PC-3 (cell line): ENCODE data around the gene PCSK9. TPM values are rescaled to one million over a fixed set of nuclear protein-coding genes. Genes with fewer than 3 reads are reported as not detected.

Experiments
- ATAC-seq: fragments of 200-7000 bp; cut with Tn5 transposase; 2 replicates; pipeline ENCODE4 v1.9.1; 2020; ENCODE audit warnings: mild to moderate bottlenecking, moderate library complexity
- BruUV-seq: library from RNA; stranded (reverse); fragments of 400-500 nt; replicated peaks from 2 replicates; lab custom pipeline; 2021; lab: Mats Ljungman, UMichigan
- CTCF ChIA-PET: fragments of 300-600 bp; sonication (Branson Sonifier 250); formaldehyde crosslinking; loops from one replicate; lab custom pipeline; 2022; ENCODE audit warnings: antibody characterized with exemption; lab: Charles Lee
- POLR2A ChIA-PET: fragments of 300-600 bp; sonication (Branson Sonifier 250); formaldehyde crosslinking; loops from one replicate; lab custom pipeline; 2022; ENCODE audit warnings: antibody characterized with exemption; ENCODE audit not compliant: unreplicated experiment; lab: Charles Lee
- DNase-seq: peaks from one replicate; pipeline ENCODE4 v3.0.0-alpha.2; 2015
- H2AFZ ChIP-seq: fragments of 300-600 bp; sonication (generic); 2 replicates; pipeline ENCODE4 v1.6.0; 2016; ENCODE audit warnings: antibody characterized with exemption, low read length
- H3F3A ChIP-seq: fragments of 300-600 bp; sonication (generic); one replicate; pipeline ENCODE4 v1.6.0; 2017; ENCODE audit warnings: antibody characterized with exemption, low read length, control low read depth, mild to moderate bottlenecking; ENCODE audit not compliant: unreplicated experiment
- H3K27ac ChIP-seq: fragments of 300-600 bp; sonication (generic); 2 replicates; pipeline ENCODE4 v1.5.1; 2016; ENCODE audit warnings: mild to moderate bottlenecking, low read length
- H3K27me3 ChIP-seq: fragments of 300-600 bp; sonication (generic); 2 replicates; pipeline ENCODE4 v1.6.1; 2016; ENCODE audit warnings: low read length, mixed read lengths
- H3K36me3 ChIP-seq: fragments of 300-600 bp; sonication (generic); 2 replicates; pipeline ENCODE4 v1.6.1; 2016; ENCODE audit warnings: low read depth, mixed run types, low read length, mixed read lengths
- H3K4me1 ChIP-seq: fragments of 300-600 bp; sonication (generic); 2 replicates; pipeline ENCODE4 v1.5.1; 2016; ENCODE audit warnings: low read length; ENCODE audit not compliant: insufficient read depth
- H3K4me2 ChIP-seq: fragments of 300-600 bp; sonication (generic); 2 replicates; pipeline ENCODE4 v1.6.0; 2016; ENCODE audit warnings: low read length
- H3K4me3 ChIP-seq: fragments of 300-600 bp; sonication (generic); 2 replicates; pipeline ENCODE4 v1.5.1; 2016; ENCODE audit warnings: mild to moderate bottlenecking, low read length, mixed read lengths
- H3K79me2 ChIP-seq: fragments of 300-600 bp; sonication (generic); 2 replicates; pipeline ENCODE4 v1.6.1; 2017; ENCODE audit warnings: low read length, mixed read lengths
- H3K9ac ChIP-seq: fragments of 300-600 bp; sonication (generic); 2 replicates; pipeline ENCODE4 v1.6.0; 2016; ENCODE audit warnings: mild to moderate bottlenecking, low read length
- H3K9me2 ChIP-seq: fragments of 300-600 bp; sonication (generic); replicated peaks from 2 replicates; pipeline ENCODE4 v1.6.1; 2016; ENCODE audit warnings: mixed run types, low read length, mixed read lengths
- H3K9me3 ChIP-seq: fragments of 300-600 bp; sonication (generic); 2 replicates; pipeline ENCODE4 v1.6.1; 2016; ENCODE audit warnings: low read length, mixed read lengths
- H4K20me1 ChIP-seq: fragments of 300-600 bp; sonication (generic); 2 replicates; pipeline ENCODE4 v1.6.1; 2016; ENCODE audit warnings: low read length, mixed read lengths
- CTCF ChIP-seq: fragments of 300-600 bp; sonication (generic); conservative IDR thresholded peaks from 2 replicates; pipeline ENCODE4 v1.5.1; 2017; ENCODE audit warnings: antibody characterized with exemption, low read depth, mild to moderate bottlenecking, low read length
- EZH2 ChIP-seq: fragments of 300-600 bp; sonication (generic); IDR thresholded peaks from one replicate; pipeline ENCODE4 v1.6.1; 2017; ENCODE audit warnings: antibody characterized with exemption, mild to moderate bottlenecking, low read length; ENCODE audit not compliant: unreplicated experiment
- EZH2phosphoT487 ChIP-seq: fragments of 300-600 bp; sonication (generic); IDR thresholded peaks from 2 replicates; pipeline ENCODE4 v1.6.1; 2018; ENCODE audit warnings: mild to moderate bottlenecking, antibody characterized with exemption, low read length, borderline replicate concordance
- intact Hi-C: fragments of 100-400 bp; cut with micrococcal nuclease; formaldehyde crosslinking; loops from 2 replicates; pipeline ENCODE4 v1.9.0; 2023
- total RNA-seq: library from RNA; depleted of rRNA; stranded (reverse); fragments of >200 nt; gene quantifications from 2 replicates; pipeline ENCODE4 v1.2.3, GENCODE V29; 2014

Gene PCSK9
- total RNA-seq, 1 experiment from 2014 or later, result 6.8 TPM

GRCh38 chr1:55081905-55082296 is 42.6 kb downstream of the PCSK9 start:
- Histone ChIP-seq H4K20me1 (no peaks in the 10 kb centered on the region), H3K9ac (no peak overlapping the region), H3K79me2 (no peaks in the 10 kb centered on the region), H3K4me1 (peaks cover 10% of the 10 kb centered on the region; the same call in 1 of the 2 replicates), H3K27ac (no peak overlapping the region), H3F3A (no peaks in the 10 kb centered on the region), H3K4me2 (no peak overlapping the region), H2AFZ (no peak overlapping the region), H3K9me2 (no peaks in the 10 kb centered on the region), H3K36me3 (peaks cover 60% of the 10 kb centered on the region), H3K9me3 (no peaks in the 10 kb centered on the region), H3K27me3 (no peaks in the 10 kb centered on the region), H3K4me3 (no peak overlapping the region)
- TF ChIP-seq EZH2 (no peak), EZH2phosphoT487 (no peak), CTCF (no peak)
- no TSS peak for BruUV-seq
- CTCF ChIA-PET, result no interaction called here
- POLR2A ChIA-PET, result no interaction called here
- no peak for DNase-seq
- ATAC-seq, result no peak
- intact Hi-C loops, result no loop called here

- Histone ChIP-seq H4K20me1 (no peaks in the 10 kb centered on the region), H3K9me3 (no peaks in the 10 kb centered on the region), H3K27ac (no peak overlapping the region), H3K79me2 (no peaks in the 10 kb centered on the region), H3F3A (no peaks in the 10 kb centered on the region), H3K4me3 (no peak overlapping the region), H3K4me2 (no peak overlapping the region), H3K9ac (no peak overlapping the region), H2AFZ (no peak overlapping the region), H3K36me3 (peaks cover 62% of the 10 kb centered on the region), H3K9me2 (no peaks in the 10 kb centered on the region), H3K4me1 (peaks cover 10% of the 10 kb centered on the region; the same call in 1 of the 2 replicates), H3K27me3 (no peaks in the 10 kb centered on the region)
- DNase-seq (no peak), ATAC-seq (no peak)
- POLR2A ChIA-PET, result no interaction called here
- CTCF ChIA-PET, result no interaction called here
- no TSS peak for BruUV-seq
- TF ChIP-seq EZH2 (no peak), CTCF (no peak)
- intact Hi-C loops, result no loop called here
Observed at GRCh38 chr1:55084257-55084656, 44.9 kb downstream of the PCSK9 start.

- Histone ChIP-seq H3K27ac (no peak overlapping the region), H3K9me3 (no peaks in the 10 kb centered on the region), H3K4me3 (no peak overlapping the region), H3K9me2 (no peaks in the 10 kb centered on the region), H3K4me2 (no peak overlapping the region), H4K20me1 (no peaks in the 10 kb centered on the region), H2AFZ (no peak overlapping the region), H3K79me2 (no peaks in the 10 kb centered on the region), H3K27me3 (no peaks in the 10 kb centered on the region), H3F3A (no peaks in the 10 kb centered on the region), H3K9ac (no peak overlapping the region), H3K36me3 (peaks cover 69% of the 10 kb centered on the region), H3K4me1 (no peaks in the 10 kb centered on the region)
- intact Hi-C loops, result no loop called here
- ATAC-seq (no peak), DNase-seq (no peak)
- no TSS peak for BruUV-seq
- ChIA-PET POLR2A (no interaction called here), CTCF (no interaction called here)
- TF ChIP-seq EZH2 (no peak), EZH2phosphoT487 (no peak), CTCF (no peak)
Observed at GRCh38 chr1:55087439-55087838, 48.1 kb downstream of the PCSK9 start.
